HG03457 (cell line): ENCODE data around the gene TFAP2A.

Experiments used
- ATAC-seq: cut with Tn5 transposase; IDR thresholded peaks from one replicate; pipeline ENCODE4 v1.9.1; 2021; ENCODE audit warnings: moderate number of reproducible peaks; ENCODE audit not compliant: unreplicated experiment

Gene TFAP2A

DNA sequence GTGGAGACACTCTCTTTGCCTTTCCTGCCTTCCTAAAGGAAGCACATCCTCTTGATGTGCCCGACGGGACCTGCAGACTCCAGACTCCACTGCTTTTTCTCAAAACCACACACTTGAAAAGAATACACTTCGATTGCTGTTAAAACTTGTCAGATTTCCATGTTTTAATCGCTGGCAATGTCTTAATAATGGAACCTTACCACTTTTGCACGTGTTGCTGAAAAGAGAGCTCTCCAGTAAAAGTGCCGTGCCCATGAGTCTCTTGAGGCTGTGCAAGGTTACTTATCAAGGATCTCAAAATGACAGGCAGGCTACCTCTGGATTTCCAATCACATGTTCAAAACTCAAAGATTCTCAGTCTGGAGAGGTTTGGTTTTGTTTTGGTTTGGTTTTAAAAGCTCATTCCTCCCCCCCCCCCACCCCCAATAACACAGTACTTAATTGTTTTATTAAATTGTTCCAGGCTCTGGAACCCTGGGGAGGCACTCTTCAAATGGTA is 12.0 kb upstream of the TFAP2A start:
- ATAC-seq = no peak

DNA sequence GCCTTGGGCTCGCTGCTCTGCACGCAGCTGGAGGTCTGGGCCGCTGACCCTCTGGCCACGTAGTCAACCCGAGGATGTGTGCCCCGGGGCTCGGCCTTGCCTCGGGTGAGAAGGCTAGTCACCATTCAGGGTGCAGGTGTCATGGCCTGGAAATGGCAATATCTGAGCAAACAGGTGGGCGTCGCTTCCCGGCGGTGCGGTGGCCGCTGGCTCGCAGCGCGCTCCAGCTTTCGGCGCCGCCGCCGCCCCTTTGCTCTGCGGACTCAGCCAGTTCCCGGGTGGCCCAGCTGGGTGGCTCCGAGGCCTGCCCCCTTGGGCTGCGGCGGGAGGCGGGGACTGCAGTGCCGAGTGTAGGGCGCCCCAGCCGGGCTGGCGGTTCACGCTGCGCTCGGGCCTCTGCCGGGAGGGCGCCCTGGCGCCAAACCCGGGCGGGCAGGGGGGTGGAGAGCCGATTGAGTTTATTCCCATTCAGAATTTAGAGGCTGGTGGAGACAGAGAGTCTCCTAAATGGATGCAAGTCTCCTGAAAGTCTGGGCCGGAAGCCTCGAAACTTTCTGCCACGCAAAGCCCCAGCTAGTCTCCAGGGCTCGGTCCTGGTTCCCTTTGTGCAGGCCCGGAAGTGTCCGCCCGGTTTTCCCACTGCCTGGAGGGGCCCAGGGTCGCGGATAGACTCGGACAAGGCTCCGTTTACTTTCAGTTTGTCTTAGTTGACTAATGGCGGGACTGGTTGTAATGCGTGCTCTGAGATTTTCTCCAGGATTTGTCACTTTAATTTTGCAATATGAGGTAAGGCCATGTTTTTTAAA is 11.3 kb upstream of the TFAP2A start:
- ATAC-seq = peak; percentile 48

- no peak for ATAC-seq
Measured at GRCh38 chr6:10425176-10425974, 10.5 kb upstream of the TFAP2A start.

DNA sequence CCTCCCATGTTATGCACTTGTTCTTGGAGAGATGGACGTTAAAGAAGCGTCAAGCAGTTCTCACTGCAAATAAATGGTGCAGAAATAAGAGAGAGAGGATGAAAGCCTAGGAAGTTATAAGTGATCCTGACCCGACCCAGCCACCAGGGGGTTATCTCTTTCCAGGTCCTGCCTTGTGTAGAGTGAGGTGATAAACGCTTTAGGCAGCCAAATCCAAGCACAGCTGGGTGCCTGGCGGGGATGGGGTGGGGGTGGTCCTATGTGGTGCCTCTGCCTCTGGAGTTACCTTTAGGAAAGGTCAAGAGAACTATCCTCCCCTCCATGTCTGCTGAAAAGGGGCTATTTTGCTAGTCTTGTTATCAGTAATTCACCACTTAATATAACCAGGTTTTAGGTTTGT is 9.2 kb upstream of the TFAP2A start:
- no peak for ATAC-seq

DNA sequence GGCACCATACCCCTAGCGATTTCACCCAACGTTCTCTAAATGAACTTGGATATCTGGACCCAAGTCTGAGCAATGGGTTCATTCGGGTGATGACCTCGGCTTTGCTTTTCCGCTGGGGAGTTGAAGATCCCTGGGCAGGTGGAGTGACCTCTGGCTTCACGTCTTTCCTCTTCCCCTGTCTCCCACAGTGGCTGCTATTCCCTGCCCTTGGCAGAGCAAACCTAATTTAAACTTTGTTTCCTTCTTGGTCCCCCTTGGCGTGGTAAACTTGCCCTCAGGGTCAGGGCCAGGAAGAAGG is 7.8 kb upstream of the TFAP2A start:
- ATAC-seq = no peak

DNA sequence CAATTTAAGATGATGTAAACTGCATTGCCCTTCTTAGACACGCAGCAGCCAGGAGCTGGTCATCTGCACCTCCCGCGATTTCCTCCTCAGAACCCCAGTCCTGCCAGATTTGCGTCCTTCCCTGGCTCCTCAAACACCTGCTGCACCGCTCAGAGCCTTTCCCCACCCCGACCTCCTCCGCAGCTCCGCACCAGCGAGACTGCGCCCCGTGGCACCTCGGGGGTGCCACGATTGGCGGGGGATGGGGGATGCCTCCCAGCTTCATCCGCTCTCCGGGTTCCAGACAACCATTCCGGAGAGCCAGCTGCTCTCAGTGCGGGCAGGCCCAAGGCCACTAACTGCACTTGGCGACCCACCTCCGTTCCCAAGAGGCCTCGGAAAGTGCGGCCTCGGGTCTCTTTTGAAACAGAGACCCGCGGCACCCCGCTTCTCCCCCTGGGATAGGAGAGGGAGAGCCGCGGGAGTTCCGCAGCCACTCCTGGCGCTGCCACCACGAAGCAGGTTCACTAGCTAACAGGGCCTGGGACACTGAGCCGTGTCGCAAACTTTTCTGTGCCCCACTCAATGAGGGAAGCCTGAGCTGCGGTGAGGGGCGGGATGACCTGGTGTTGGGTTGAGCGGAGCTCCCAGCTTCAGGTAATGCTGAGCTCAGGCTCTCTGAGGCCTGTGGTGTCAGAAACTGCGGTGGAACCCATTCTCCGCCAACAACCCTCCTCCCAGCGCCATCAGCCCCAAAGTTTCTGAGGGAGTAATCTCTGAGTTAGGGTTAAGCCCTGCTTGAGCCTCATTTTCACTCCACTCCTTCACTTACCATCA is 7.3 kb upstream of the TFAP2A start:
- ATAC-seq = no peak

DNA sequence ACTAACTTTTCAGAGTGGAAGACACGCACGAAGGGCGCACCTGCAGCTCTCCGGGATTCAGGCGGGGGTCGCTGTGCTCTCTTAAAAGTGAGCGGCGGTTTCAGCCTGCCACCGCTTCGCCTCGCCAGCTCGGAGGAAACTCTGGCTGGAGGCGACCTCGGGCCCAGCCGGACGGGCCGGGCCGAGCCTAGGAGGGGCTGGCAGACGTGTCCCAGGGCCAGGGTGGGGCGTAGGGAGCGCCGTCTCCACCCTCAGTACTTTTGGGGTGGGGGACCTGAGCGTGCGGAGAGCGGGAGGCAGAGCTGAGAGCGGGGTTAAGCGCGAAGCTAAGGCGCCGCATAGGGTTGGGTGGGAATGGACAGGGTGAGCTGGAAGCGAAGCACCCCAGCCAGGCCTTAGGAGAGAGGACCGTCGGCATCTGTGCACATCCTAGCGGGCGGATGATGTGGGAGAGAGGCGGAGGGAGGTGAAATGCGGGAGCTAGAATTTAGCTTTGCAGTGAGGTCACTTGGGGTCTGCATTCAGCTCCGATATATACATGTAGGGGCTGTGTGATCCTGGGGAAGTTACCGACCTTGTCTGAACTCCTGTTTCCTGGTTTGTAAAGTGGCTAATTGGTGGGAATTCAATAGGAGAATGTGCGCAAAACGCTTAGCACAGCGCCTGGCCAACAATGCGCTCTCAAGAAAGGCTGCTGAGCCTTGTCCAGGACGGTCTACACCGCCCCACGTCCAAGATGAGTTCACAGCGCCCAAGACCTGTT is 6.5 kb upstream of the TFAP2A start:
- ATAC-seq = no peak

GRCh38 chr6:10420546-10421157 is 5.8 kb upstream of the TFAP2A start:
- ATAC-seq = no peak

DNA sequence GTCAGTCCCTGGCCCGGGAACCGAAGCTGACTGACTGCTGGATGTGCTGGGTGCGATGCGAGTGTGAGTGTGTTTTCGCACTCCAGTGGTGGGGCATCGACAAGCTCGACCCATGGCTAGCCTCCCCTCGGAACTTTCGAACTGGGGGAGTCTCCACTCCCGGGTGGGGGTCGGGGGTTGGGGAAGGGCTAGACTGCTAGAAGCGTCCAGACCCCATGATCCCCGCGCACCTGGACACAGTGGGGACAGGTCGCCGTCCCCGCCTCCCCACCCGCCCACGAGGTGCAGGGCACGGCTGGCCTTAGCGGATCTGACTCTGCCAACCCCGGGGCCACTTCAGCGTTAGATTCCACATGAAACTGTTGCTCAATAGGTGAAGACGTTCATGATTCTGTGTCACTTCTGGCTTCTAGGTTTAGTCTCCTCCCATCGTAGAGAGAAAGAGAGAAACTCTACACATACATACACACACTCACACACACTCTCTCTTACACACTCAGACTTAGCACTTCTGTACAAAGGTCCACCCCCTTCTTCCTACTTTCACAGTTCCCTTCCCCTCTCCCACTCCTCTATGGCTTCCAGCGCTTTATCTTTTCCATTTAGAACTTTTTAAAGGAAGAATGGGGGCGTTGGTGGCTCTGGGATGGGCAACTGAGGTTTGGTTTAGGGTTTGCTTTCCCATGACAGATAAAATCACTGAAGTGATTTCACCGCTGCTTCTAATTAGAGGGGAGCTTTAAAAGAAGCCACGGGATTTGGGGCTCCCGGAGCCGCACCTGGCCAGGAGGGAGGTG is 5.1 kb upstream of the TFAP2A start:
- ATAC-seq = no peak

DNA sequence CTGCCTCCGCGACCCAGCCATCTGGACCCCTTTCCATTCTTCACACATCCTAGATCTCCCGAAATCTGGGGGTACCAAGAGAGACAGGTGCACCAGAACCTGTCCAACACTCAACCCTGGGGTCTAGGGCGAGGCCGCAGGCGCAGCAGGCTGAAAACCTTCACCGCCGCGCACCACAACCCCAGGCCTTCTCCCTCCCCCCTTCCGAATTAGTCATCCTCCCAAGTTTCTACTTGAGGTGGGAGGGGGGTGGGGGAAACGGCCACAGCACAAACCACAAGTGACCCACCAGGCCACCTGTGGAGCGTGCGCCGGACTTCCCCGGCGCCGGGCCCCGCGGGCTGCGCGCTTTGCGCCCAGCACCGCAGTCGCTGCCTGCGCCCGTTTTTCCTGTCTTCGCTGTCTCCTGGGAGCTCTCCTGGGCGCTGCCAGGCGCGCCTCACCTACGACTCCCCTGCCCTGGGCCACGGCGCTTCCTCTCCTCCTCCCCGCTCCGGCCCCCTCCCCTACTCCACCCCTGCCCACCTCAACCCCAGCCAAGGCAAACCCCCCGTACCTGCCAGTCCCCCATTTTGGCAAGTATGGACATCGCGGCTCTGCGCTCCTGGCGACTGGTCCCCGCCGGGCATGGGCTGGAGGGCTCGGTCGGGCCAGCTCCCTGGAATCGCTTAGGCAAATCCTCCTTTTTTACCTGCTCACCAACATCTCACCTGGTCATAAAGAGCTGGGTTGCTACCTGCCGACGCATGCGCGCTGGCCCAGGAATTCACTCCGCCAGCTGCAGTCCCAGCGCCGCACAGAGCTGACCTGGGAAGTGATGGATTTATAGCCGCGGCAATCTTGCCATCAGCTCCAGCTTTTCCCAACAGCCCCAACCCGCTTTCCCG is 4.2 kb upstream of the TFAP2A start:
- ATAC-seq = no peak

DNA sequence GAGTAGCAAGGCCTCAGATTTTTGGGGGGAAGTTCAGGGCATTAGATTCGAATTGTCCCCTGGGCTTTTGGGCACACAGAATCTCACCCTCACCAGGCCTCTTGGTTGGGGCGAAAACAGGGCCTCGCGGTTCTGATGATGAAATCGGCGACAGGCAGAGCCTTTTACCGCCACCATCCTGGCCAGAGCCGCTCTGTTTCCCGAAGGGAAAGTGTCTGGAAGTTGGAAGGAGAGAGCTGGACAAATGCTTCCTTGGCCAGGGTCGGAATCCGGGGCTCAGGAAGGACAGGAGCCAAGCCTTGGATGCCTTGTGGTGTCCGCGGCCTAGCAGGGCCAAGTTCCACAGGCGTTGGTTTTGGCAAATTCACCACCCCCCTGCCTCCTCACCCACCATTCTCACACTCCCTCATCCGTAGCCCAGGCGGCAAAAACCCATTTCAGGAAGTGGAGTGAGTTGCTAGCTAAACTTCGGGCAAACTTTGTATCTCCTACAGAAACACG is 3.5 kb upstream of the TFAP2A start:
- no peak for ATAC-seq

GRCh38 chr6:10417681-10418104 is 2.8 kb upstream of the TFAP2A start:
- ATAC-seq = no peak

DNA sequence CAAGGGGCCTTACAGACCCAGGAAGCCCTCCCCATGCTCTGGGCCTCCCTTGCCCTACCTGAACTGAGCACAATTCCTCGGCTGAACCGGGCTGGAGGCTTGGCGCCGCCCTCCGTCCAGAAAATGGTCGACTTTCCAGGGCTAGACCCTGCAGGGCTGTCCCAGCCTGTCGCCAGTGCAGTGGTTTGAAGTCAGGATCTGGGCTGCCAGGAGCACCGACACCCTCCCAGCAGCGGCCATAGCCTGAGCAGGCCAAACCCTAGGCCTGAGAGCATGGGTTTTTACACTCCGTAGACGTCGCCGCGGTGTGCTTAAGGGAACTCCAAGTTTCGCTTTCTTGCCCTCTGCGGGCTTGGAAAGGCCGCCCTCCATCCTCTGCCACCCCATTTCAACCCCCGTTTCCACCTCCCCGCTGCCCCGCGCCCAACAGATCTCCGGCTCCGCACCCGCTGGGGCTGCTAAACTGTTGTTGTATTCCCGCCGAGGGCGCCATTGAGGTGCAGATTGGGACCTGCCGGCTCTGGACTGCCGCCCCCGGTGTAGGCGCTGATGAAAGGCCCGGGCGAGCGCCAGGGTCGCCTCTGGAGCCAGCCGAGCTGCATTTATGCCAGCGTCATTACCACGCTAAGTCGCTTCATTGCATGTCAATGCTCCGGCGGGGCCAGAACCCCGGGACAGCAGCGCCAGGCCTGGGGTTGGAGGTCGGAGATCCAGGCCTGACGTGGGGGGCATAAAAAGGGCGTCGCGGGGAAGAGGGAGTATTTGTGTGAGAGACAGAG is 2.2 kb upstream of the TFAP2A start:
- no peak for ATAC-seq

- ATAC-seq = no peak
Measured at GRCh38 chr6:10416516-10416862, 1.6 kb upstream of the TFAP2A start.

- ATAC-seq = no peak
Measured at GRCh38 chr6:10415617-10416480, 975 bp upstream of the TFAP2A start.

GRCh38 chr6:10413850-10414738 is 780 bp downstream of the TFAP2A start:
- no peak for ATAC-seq
